B cell (primary cell): ENCODE measurements around the gene RBM42. TPM values are rescaled to one million over a fixed set of nuclear protein-coding genes. Genes with fewer than 3 reads are reported as not detected.

Source experiments
- ATAC-seq: fragments of 200-7000 bp; cut with Tn5 transposase; one replicate; pipeline ENCODE4 v1.10.0; 2021; ENCODE audit warnings: low read depth, mild to moderate bottlenecking, moderate number of reproducible peaks, moderate library complexity
- CTCF ChIA-PET: fragments of 350-600 bp; sonication (Branson Sonifier 250); formaldehyde crosslinking; loops from one replicate; lab custom pipeline; 2021; ENCODE audit warnings: antibody characterized with exemption, inconsistent platforms; lab: Charles Lee
- POLR2A ChIA-PET: fragments of 350-600 bp; sonication (Branson Sonifier 250); formaldehyde crosslinking; loops from one replicate; lab custom pipeline; 2021; ENCODE audit warnings: antibody characterized with exemption; lab: Charles Lee
- DNase-seq: peaks from one replicate; pipeline ENCODE4 v3.0.0; 2013
- H2AFZ ChIP-seq: 2 replicates; pipeline ENCODE4 v1.6.1; 2012; ENCODE audit warnings: mild to moderate bottlenecking, low read depth, low read length; ENCODE audit not compliant: insufficient read depth, poor library complexity, severe bottlenecking
- H3K27ac ChIP-seq, 2 donors: 1 replicate in 1 of 2; 2 replicates in 1 of 2; pipeline ENCODE4 v1.5.1; 2012 to 2013; ENCODE audit warnings: low read length in 2 of 2, mild to moderate bottlenecking in 2 of 2, moderate library complexity in 1 of 2
- H3K27me3 ChIP-seq, 4 experiments: fragments of 200-600 bp in 1 of 4; sonication (generic) in 1 of 4; replicated peaks in 1 of 4; 1 replicate in 2 of 4; 2 replicates in 2 of 4; pipeline versions ENCODE4 v1.6.1 to v1.7.0; 2013 to 2016; ENCODE audit warnings: low read length in 3 of 4, mild to moderate bottlenecking in 2 of 4, mixed read lengths in 1 of 4, moderate library complexity in 1 of 4; ENCODE audit not compliant: insufficient read depth in 4 of 4, control insufficient read depth in 3 of 4; ENCODE audit errors: control extremely low read depth in 1 of 4
- H3K36me3 ChIP-seq, 2 experiments: replicated peaks in 1 of 2; 1 replicate in 1 of 2; 2 replicates in 1 of 2; pipeline versions ENCODE4 v1.6.1 to v1.7.1; 2013; ENCODE audit warnings: low read length in 1 of 2; ENCODE audit not compliant: insufficient read depth in 2 of 2, control insufficient read depth in 1 of 2; ENCODE audit errors: control extremely low read depth in 1 of 2, extremely low read depth in 1 of 2
- H3K4me1 ChIP-seq, 2 donors: fragments of 200-600 bp in 1 of 2; sonication (generic) in 1 of 2; 1 replicate in 1 of 2; 2 replicates in 1 of 2; pipeline versions ENCODE4 v1.5.1 to v1.6.1; 2013 to 2017; ENCODE audit warnings: low read length in 2 of 2; ENCODE audit not compliant: control insufficient read depth in 2 of 2, insufficient read depth in 2 of 2
- H3K4me2 ChIP-seq: replicated peaks from 2 replicates; pipeline ENCODE3; 2012; ENCODE audit warnings: mild to moderate bottlenecking, low read depth, low read length; ENCODE audit not compliant: poor library complexity, severe bottlenecking
- H3K4me3 ChIP-seq, 5 experiments: fragments of 200-600 bp in 1 of 5; sonication (generic) in 1 of 5; 1 replicate in 3 of 5; 2 replicates in 2 of 5; pipeline versions ENCODE4 v1.5.1 to v1.7.0; 2011 to 2016; ENCODE audit warnings: low read length in 4 of 5, mild to moderate bottlenecking in 4 of 5, low read depth in 2 of 5, control low read depth in 1 of 5, moderate library complexity in 1 of 5; ENCODE audit not compliant: insufficient read depth in 1 of 5; ENCODE audit errors: control extremely low read depth in 1 of 5, extremely low read depth in 1 of 5
- H3K79me2 ChIP-seq: fragments of 200-600 bp; sonication (generic); one replicate; pipeline ENCODE4 v1.6.0; 2016; ENCODE audit warnings: low read length; ENCODE audit not compliant: control insufficient read depth, insufficient read depth
- H3K9ac ChIP-seq: fragments of 200-600 bp; sonication (generic); 2 replicates; pipeline ENCODE4 v1.6.1; 2017; ENCODE audit warnings: mild to moderate bottlenecking, low read length, moderate library complexity
- H3K9me3 ChIP-seq, 3 donors: one replicate each; pipeline versions ENCODE4 v1.6.1 to v1.7.1; 2013; ENCODE audit warnings: low read length in 2 of 3; ENCODE audit not compliant: control insufficient read depth in 2 of 3, insufficient read depth in 1 of 3; ENCODE audit errors: control extremely low read depth in 1 of 3
- H4K20me1 ChIP-seq: 2 replicates; pipeline ENCODE4 v1.6.0; 2012; ENCODE audit warnings: mild to moderate bottlenecking, low read length; ENCODE audit not compliant: insufficient read depth, control insufficient read depth, poor library complexity, severe bottlenecking
- H3K27ac Mint-ChIP-seq: one replicate; pipeline ENCODE4 v1.8.0; 2021; ENCODE audit warnings: mixed read lengths
- H3K27me3 Mint-ChIP-seq: one replicate; pipeline ENCODE4 v1.8.0; 2021; ENCODE audit warnings: mixed read lengths
- H3K4me1 Mint-ChIP-seq: one replicate; pipeline ENCODE4 v1.8.0; 2021; ENCODE audit warnings: mixed read lengths
- H3K4me3 Mint-ChIP-seq: one replicate; pipeline ENCODE4 v1.8.0; 2021; ENCODE audit warnings: mixed read lengths
- H3K9me3 Mint-ChIP-seq: one replicate; pipeline ENCODE4 v1.8.0; 2022; ENCODE audit warnings: mixed read lengths; ENCODE audit not compliant: insufficient read depth
- EZH2 ChIP-seq: IDR thresholded peaks from 2 replicates; pipeline ENCODE4 v1.6.1; 2012; ENCODE audit warnings: borderline replicate concordance, low read depth, mild to moderate bottlenecking, moderate library complexity, low read length; ENCODE audit not compliant: insufficient read depth, poor library complexity, severe bottlenecking
- WGBS: methylation state at CpG from one replicate; pipeline ENCODE4 v1.1.5; 2013; ENCODE audit warnings: missing lambda C conversion rate; ENCODE audit not compliant: insufficient coverage; 5-methylcytosine and 5-hydroxymethylcytosine counted together
- intact Hi-C: fragments of 100-400 bp; cut with micrococcal nuclease; formaldehyde crosslinking; loops from one replicate; pipeline ENCODE4 v1.10.0; 2022
- polyA plus RNA-seq: library from polyadenylated mRNA; depleted of rRNA; stranded (reverse); fragments of >200 nt; gene quantifications from 2 replicates; pipeline ENCODE4 v1.2.3, GENCODE V29; 2012
- total RNA-seq, 2 donors: library from RNA; stranded (reverse); fragments of 120-200 nt in 1 of 2; gene quantifications; 1 replicate in 1 of 2; 2 replicates in 1 of 2; pipeline versions ENCODE4 v1.2.3 to v1.2.4, GENCODE V29; 2013 to 2022
- TF ChIP-seq, protein P1 (sequence below): fragments of 200-600 bp; IDR thresholded peaks from one replicate; pipeline ENCODE4 v1.8.0; 2022; ENCODE audit warnings: antibody characterized with exemption, mild to moderate bottlenecking

Gene RBM42
- total and polyA plus RNA-seq, 2 donors (not counting 1 experiment from before 2014, with no cell fraction given): 42.1 to 52.0 TPM

GRCh38 chr19:35669566-35669965, 40.7 kb downstream of the RBM42 start:
- POLR2A ChIA-PET: no interaction called here
- DNase-seq: no peak
- 95% methylated on average over 6 of the region's 6 CpGs for WGBS
- H3K4me3 ChIP-seq: no peak overlapping the region
- Mint-ChIP-seq H3K27ac (no peak overlapping the region), H3K27me3 (peaks cover 26% of the 10 kb centered on the region), H3K9me3 (no peaks in the 10 kb centered on the region), H3K4me1 (peaks cover 7% of the 10 kb centered on the region), H3K4me3 (no peak overlapping the region)
- no peak for TF ChIP-seq EZH2
- TF ChIP-seq, protein P1, sequence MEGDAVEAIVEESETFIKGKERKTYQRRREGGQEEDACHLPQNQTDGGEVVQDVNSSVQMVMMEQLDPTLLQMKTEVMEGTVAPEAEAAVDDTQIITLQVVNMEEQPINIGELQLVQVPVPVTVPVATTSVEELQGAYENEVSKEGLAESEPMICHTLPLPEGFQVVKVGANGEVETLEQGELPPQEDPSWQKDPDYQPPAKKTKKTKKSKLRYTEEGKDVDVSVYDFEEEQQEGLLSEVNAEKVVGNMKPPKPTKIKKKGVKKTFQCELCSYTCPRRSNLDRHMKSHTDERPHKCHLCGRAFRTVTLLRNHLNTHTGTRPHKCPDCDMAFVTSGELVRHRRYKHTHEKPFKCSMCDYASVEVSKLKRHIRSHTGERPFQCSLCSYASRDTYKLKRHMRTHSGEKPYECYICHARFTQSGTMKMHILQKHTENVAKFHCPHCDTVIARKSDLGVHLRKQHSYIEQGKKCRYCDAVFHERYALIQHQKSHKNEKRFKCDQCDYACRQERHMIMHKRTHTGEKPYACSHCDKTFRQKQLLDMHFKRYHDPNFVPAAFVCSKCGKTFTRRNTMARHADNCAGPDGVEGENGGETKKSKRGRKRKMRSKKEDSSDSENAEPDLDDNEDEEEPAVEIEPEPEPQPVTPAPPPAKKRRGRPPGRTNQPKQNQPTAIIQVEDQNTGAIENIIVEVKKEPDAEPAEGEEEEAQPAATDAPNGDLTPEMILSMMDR: no peak
- H3K4me2 ChIP-seq: no peak overlapping the region
- H4K20me1 ChIP-seq: no peaks in the 10 kb centered on the region
- no peaks in the 10 kb centered on the region for H3K79me2 ChIP-seq
- peaks cover 0 to 11% (median 0%) of the 10 kb centered on the region in 3 donors for H3K9me3 ChIP-seq
- H2AFZ ChIP-seq: no peak overlapping the region
- intact Hi-C loops: no loop called here
- peaks cover 8 to 9% of the 10 kb centered on the region in 2 donors for H3K4me1 ChIP-seq
- no peak overlapping the region for H3K9ac ChIP-seq
- peaks cover 0 to 34% (median 13%) of the 10 kb centered on the region in 4 experiments for H3K27me3 ChIP-seq
- CTCF ChIA-PET: no interaction called here
- ATAC-seq: no peak
- no peak overlapping the region for H3K27ac ChIP-seq
- peaks cover 0 to 9% of the 10 kb centered on the region in 2 experiments for H3K36me3 ChIP-seq

DNA sequence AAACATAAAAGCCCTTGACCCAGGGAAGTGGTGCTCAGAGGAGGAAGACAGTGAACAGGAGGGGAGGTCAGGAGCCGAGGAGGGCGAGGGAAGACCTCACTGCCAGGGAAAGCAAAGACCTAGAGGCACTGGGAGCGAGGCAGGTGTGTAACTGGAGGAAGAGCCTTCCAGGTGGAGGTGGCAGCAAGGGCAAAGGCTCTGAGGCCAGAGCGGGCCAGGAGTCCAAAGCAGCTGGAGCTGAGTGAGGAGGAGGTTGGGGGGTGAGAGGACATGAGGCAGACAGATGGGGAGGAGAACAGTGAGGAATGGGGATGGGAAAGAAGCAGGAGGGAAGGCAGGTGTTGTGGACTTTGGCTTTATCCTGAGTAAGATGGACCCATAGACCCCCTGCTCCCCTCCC, 41.1 kb downstream of the RBM42 start:
- CTCF ChIA-PET: no interaction called here
- H3K4me3 Mint-ChIP-seq: no peak overlapping the region
- POLR2A ChIA-PET: no interaction called here
- H3K27ac ChIP-seq: no peak overlapping the region
- no peaks in the 10 kb centered on the region for H3K79me2 ChIP-seq
- peaks cover 7% of the 10 kb centered on the region for H3K4me1 Mint-ChIP-seq
- H2AFZ ChIP-seq: no peak overlapping the region
- no peak overlapping the region for H3K27ac Mint-ChIP-seq
- no peak for ATAC-seq
- no peak for TF ChIP-seq EZH2
- TF ChIP-seq, protein P1: no peak
- intact Hi-C loops: no loop called here
- H3K4me2 ChIP-seq: no peak overlapping the region
- no peaks in the 10 kb centered on the region for H3K9me3 Mint-ChIP-seq
- H3K36me3 ChIP-seq: peaks cover 0 to 8% of the 10 kb centered on the region in 2 experiments
- H3K27me3 Mint-ChIP-seq: peaks cover 26% of the 10 kb centered on the region
- H3K9me3 ChIP-seq: peaks cover 0 to 11% (median 0%) of the 10 kb centered on the region in 3 donors
- no peaks in the 10 kb centered on the region for H4K20me1 ChIP-seq
- no peak for DNase-seq
- H3K4me1 ChIP-seq: peaks cover 8 to 9% of the 10 kb centered on the region in 2 donors
- 66% methylated on average over 4 of the region's 4 CpGs for WGBS
- H3K9ac ChIP-seq: no peak overlapping the region
- peaks cover 0 to 34% (median 13%) of the 10 kb centered on the region in 4 experiments for H3K27me3 ChIP-seq
- no peak overlapping the region for H3K4me3 ChIP-seq
